HG03378 (cell line): ENCODE data around the gene VPS35L.

ENCODE experiments used
- ATAC-seq: cut with Tn5 transposase; IDR thresholded peaks from one replicate; pipeline ENCODE4 v1.9.1; 2021; ENCODE audit warnings: mild to moderate bottlenecking, moderate library complexity; ENCODE audit not compliant: unreplicated experiment

Gene VPS35L

DNA sequence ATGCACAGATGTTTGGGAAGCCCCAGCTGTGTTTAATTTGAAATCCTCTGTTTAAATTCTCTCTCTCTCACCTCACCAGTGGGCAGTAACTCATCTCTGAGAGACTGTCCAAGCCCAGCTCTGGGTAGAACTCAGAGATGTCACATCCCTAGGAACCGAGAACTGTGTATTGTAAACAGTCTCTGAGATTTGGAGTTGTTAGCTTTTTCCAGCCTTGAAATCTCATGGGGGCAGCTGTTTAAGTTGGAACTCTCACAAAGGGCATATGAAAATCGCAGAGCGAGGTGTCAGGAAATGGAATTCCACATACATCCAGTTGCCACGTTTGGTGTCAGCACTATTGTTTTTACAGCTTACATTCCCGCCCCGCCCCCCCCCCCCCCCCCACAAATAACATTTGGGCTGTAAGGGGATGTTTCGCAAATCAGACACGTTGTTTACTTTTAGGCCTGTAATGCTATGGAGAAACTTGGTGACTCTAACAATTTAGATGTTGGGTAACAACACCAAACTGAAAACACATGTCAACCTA, 34.3 kb downstream of the VPS35L start:
- ATAC-seq: no peak

- no peak for ATAC-seq
Observed at GRCh38 chr16:19595043-19595767, 39.7 kb downstream of the VPS35L start.

DNA sequence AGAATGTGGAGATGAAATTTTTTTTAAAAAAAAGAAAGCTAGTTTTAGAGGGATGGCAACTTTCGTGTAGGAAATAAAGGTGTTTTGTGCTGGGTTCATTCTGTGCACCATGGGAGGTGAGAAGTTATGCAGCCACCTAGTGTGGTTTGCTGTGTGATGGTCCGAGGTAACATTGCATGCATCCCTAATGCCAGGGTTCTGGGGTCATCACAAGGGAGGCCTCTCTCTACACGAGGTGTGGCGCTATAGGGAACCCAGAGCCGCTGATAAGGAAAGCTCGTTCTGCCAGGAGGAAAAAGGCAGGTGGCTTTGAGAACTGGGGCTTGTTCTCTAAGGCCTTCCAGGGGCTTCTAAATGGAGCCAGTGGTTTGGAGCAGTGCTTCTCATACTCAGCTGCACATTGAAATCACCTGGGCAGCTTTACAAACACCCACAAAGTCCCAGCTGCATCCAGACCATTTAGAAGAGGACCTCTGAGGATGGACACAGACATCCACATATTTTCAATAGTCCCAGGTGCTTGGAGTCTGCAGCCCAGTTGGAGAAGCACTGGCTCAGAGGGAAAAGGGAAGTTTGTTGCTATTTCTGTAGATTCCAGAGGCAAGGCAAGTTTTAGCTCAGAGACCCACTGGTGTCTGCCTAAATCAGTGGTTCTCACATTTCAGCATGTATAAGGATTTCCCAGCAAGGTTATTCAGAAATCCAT, 43.5 kb downstream of the VPS35L start:
- ATAC-seq: no peak

DNA sequence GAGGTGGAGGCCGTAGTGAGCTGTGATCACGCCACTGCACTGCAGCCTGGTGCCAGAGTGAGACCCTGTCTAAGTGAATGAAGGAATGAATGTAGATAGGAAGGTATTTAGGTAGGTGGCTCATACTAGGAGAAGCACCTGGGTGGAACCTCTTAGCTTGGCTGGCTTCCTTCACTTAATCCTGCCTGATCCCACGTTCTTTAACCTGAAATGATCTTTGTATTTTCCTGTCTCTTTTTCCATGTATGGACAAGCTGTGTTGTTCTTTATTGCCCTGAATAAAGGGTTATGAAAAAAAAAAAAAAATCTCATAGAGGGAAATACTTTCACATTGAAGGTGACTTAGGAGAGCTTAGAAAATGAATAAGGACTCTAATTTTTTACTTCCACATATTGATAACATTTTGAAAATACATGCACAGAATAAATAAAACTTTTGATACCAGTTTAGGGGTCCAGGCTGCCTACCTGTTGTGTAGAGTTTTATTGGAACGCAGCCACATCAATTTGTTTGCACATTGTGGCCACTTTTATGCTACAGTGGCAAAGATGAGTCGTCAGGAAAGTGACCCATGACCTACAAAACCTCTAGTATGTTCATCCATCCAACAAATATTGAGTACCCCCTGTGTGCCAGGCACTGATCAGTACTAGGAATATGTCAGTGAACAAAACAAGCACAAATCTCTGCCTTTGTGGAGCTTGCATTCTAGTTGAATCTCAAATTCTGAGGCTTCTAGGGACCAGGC, 44.6 kb downstream of the VPS35L start:
- ATAC-seq: no peak

- ATAC-seq: no peak
Observed at GRCh38 chr16:19601083-19601976, 45.8 kb downstream of the VPS35L start.

- ATAC-seq: no peak
Observed at GRCh38 chr16:19604911-19605310, 49.4 kb downstream of the VPS35L start.

DNA sequence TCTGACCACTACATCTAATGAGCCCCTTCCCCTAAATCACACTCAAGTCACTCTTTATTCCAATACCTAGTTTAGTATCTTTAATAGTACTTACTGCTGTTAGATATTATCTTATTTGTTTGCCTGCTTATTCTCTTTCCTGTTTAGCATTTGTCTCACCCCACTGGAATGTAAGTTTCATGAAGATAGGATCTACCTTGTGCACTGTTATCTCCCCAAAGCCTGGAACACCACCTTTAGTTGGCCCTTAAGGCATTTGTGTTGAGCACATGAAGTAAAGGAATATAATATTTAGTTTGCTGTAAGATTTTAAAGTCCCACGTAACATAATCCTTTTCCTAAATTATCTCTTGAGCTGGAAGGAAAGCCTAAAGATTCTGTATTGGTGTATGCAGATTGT, 50.2 kb downstream of the VPS35L start:
- ATAC-seq: no peak

DNA sequence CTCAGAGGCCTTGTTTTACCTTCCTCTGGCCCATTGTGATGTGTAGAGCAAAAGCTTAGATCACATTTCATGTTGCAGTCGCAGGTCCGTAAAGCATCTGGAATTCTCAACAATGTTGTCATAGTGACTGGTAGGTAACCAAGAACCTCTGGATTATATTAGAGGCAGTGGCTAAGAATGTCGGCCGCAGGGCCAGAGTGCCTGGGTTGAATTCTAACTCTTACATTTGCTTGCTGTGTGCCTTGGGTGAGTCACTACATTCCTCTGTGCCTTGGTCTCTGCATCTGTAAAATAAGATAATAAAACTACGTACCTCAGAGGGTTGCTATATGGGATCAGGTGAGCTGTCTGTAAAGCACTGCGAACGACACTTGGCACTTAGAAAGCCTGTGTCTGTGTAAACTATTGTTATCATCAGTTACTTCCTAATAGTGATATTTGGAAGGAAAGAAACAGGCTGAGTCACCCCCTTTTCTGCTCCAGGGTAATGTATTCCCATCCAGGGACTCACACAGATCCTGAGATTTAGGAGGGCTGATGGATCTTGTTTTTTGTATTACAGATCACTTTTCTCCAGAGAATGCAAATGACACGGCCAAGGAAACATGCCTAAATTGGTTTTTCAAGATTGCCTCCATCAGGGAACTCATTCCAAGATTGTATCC, 52.2 kb downstream of the VPS35L start:
- ATAC-seq: no peak

- no peak for ATAC-seq
Observed at GRCh38 chr16:19609359-19609758, 53.9 kb downstream of the VPS35L start.

DNA sequence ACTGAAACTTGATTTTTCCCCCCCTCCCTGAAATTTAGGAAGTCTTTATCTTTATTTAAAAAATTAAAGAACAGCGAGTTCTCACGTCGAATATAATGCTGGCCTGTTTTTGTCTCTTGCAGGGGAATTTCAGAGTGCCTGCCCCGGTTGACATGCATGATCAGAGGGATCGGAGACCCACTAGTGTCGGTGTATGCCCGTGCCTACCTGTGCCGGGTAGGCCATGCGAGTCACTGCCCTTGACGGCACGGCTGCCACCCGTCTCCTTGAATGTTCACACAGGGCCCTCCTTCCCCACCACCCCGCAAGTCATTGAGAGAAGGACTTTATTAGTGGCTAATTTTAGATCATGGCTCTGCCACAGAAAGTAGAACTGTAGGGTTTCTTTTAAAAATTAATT, 54.7 kb downstream of the VPS35L start:
- no peak for ATAC-seq

GRCh38 chr16:19613834-19614233, 58.3 kb downstream of the VPS35L start:
- no peak for ATAC-seq

DNA sequence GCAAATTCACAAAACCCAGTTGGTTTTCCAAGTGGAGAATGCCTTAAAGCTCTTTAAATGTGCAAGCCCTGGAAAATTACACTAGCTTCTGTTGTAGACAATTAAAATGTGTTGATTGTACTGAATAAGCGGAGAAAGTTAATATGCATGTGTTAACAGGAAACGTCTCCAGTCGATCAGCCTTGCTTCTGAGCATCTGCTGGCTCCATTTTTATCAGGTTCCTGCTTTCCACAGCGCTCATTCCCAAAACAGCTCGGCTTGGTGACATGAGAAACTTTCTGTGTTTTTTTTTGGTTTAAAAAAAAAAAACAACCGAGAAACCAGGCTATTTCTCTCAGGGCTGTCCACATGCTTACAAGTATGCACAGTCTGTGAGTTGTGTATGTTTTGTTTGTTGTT, 60.7 kb downstream of the VPS35L start:
- no peak for ATAC-seq

DNA sequence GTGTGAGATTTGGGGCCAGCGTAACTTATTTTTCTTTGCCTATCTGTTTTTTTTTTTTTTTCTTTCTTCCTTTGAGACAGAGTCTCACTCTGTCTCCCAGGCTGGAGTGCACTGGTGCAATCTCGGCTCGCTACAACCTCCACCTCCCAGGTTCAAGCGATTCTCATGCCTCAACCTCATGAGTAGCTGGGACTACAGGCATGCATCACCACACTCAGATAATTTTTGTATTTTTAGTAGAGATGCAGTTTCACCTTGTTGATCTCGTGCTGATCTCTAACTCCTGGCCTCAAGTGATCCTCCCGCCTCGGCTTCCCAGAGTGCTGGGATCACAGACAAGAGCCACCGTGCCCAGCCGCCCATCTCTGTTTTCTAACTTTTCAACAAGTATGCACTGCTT, 63.4 kb downstream of the VPS35L start:
- no peak for ATAC-seq

GRCh38 chr16:19621445-19621844, 65.9 kb downstream of the VPS35L start:
- no peak for ATAC-seq

DNA sequence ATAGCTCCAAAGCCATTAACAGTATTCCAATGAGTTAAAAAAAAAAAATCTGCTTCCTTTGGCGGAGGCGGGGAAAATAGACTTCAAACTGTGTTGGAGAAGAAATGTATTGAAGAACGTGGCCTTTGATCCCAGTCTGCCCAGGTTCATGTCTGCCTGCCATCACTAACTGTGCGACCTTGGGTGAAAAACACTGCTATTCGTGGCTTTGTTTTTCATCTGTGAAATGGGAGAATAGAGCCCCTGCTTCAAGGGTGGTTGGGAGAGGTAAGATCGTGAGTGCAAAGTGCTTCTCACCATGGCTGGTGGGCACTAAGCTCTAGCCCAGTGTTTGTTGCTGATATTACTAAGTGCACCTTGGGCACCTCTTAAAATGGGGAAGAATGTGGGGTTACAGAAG, 69.5 kb downstream of the VPS35L start:
- ATAC-seq: no peak

- no peak for ATAC-seq
Observed at GRCh38 chr16:19636436-19637267, 81.1 kb downstream of the VPS35L start.

- ATAC-seq: no peak
Observed at GRCh38 chr16:19639986-19640421, 84.5 kb downstream of the VPS35L start.

DNA sequence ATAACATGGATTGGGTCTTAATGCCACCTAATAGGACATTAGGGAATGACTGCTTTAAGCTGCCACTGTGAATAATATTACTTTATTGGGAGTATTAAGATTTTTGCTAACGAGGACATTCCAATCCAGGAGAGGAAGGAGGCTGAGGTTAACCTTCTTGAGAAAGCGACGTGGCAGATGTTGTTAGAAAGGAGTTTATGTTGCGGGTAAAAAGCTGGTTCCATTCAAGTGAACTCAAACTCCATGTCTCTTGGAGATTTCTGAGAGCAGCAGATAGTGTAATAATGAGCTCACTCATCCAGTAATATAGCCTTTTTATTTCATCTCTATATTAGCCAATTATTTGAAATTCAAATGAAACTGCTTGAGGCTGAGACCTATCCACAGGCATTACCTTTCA, 87.0 kb downstream of the VPS35L start:
- ATAC-seq: no peak

DNA sequence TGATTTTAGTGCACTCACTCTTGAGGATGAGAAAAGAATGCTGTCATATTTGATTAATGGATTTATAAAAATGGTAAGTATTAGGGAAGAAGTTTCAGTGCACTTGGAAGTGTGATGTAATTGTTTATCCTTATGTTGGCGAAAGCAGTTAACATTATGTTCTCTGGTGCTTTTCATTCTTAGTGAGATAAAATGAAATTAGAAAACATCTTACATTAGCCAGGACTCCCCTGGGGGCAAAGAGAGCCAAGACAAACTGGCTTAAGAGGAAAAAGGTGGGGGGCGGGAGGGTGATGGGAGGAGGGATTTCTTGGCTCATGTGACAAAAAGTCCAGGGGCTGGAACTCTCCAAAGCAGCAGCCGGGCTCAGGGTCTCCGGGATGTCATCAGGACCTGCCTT, 89.4 kb downstream of the VPS35L start:
- ATAC-seq: no peak
